Fibroblast of the conjunctiva (primary cell): ENCODE measurements around the gene MAP3K13.
A peak's percentile ranks its signal among the peaks of the same experiment; 100 is the strongest.

Experiments used
- DNase-seq: peaks from one replicate; pipeline ENCODE4 v3.0.0-alpha.2; 2010; ENCODE audit warnings: low read depth

Gene MAP3K13

DNA sequence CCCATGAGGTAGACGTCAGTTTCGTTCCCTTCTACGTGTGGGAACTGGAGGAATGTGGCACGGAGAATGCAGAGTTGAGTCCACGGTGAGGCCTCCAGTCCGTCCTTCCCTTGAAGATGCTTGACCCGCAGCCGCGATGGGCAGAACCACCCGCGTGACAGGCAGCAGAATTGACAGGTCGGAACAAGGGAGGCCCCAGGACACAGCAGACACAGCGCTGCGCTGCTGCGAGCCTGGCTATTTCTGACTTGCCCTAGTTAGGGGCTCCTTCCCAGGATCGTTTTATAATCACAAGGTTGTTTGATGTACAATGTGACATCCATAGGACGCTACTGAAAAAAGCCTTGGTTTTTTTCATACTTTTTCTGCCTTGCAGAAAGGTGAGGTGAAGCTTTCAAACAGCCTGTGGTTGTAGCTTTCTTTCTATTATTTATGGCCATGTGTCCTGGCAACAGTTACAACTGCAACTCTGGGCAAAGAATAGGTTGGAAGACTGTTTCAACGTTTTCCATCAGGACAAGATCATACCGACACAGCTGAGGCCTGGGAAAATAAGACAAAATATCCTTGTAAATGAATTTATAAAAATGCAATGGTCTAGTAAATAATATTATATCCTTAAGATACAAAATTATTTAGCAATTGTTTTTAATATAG lies 145.5 kb downstream of the MAP3K13 start:
- DNase-seq = no peak

DNA sequence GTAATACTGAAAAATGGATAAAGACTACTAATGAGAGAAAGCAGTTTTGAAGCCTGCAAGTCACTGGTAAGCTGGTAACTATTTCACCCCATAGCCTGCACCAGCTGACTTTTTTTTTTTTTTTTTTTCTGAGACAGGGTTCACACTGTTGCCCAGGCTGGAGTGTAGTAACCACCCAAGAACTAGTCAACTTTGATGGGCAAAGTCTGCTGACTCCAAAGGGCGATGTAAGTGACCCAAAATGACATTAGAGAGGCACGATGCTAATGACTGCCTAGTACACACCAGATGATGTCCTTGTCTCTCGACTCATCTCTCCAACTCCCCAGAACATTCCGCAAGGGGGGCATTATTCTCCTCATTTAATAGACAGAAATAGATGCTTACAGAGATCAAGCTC lies 148.8 kb downstream of the MAP3K13 start:
- no peak for DNase-seq

- no peak for DNase-seq
Measured at GRCh38 chr3:185517387-185518130, 154.6 kb downstream of the MAP3K13 start.

GRCh38 chr3:185519021-185519420 lies 156.1 kb downstream of the MAP3K13 start:
- DNase-seq = no peak

DNA sequence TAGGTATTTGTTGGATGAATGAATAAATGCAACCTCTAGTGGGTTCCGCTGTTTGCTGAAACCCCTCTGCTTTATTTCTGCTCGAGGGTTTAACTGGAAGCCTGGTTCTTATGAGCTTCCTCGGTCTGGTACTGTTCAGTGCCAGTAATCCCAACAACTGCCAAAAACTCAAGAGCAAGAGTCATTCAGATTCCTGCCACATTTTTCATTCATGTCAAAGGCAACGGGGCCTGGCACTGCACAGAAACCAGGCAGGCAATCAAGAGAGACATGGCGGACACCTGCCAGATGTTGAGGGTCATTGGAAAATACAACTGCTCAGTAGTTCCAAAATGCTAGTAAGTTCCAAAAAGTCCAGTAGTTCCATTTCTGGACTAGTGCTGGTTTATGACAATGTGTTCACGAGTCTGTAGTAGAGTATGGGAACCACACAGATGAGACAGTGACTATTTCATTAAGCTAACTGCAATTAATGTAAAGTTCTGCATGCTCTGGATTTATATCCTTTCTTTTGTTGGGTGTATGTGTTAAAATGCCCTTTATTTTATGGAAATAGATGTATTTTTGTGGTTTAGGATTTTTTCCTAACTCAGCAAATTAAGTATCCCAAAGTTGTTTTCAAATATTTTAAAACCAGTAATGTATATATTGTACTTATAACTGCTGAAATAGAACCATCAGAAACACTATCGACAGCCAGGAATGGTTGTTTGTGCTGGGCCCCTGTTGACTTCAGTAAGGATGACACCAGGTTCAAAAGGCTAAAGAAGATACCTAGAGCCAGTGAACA lies 158.6 kb downstream of the MAP3K13 start:
- no peak for DNase-seq

DNA sequence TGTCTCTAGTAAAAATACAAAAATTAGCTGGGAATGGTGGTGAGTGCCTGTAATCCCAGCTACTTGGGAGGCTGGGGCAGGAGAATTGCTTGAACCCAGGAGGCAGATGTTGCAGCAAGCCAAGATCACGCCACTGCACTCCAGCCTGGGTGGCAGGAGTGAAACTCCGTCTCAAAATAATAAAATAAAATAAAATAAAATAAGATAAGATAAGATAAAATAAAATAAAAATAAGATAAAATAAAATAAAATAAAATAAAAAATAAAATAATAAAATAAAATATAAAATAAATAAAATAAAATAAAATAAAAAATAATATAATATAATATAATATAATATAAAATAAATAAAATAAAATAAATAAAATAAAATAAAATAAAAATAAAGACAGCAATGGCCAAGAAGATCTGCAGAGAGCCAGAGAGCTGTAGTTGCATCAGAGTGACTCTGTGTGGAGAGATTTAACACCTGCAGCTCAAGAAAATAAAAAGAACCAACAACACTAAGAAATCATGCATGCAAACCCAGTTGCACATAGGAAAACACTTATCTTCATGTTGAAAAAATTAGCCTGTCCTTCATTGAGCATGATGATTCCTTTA lies 163.5 kb downstream of the MAP3K13 start:
- DNase-seq = no peak

- no peak for DNase-seq
Measured at GRCh38 chr3:185527364-185527763, 164.4 kb downstream of the MAP3K13 start.

GRCh38 chr3:185528532-185528931 lies 165.6 kb downstream of the MAP3K13 start:
- DNase-seq = no peak

- no peak for DNase-seq
Measured at GRCh38 chr3:185530856-185531255, 167.9 kb downstream of the MAP3K13 start.

- no peak for DNase-seq
Measured at GRCh38 chr3:185532901-185533300, 170.0 kb downstream of the MAP3K13 start.

DNA sequence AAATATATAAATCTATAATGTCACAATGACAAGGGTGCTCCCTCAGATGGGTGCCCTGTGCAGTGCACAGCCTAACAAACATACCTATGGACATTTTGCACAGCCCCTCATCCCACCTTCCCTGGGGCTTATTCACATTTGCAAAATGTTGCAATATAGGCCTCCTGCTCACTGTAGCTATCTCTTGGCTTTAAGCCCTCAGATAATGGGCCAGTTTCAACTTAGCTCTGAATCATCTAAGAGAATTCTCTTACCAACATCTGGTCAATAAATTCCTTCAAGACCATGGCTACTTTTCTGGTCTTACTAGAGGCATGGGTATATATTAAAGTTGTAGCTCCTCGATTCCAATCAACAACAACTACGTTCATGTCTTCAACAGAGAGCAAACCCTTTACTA lies 171.6 kb downstream of the MAP3K13 start:
- no peak for DNase-seq

- peak; percentile 21 for DNase-seq
Measured at GRCh38 chr3:185537369-185537970, 174.5 kb downstream of the MAP3K13 start.
